Measurements from ENCODE around the gene OTOP3. TPM values are rescaled to one million over a fixed set of nuclear protein-coding genes. Genes with fewer than 3 reads are reported as not detected.

OTOP3 gene
- polyA plus RNA-seq, 1 experiment: not detected

- ChIA-PET POLR2A (no interaction called here), CTCF (interaction anchor here (0.8 to 1.2 kb wide), 3 partner anchors 7 to 29 kb away, joined by 3 to 6 read pairs (median 3); partner anchors contain the start of gene OTOP2)
- DNase-seq (ENCODE audit: low read depth, low spot score): no peak
- no peak overlapping the region for H3K4me3 ChIP-seq (ENCODE audit: low read depth, low read length)
- H3K27me3 ChIP-seq (ENCODE audit: control insufficient read depth, insufficient read depth, low read length): peaks cover 35% of the 10 kb centered on the region
- H3K27ac ChIP-seq (ENCODE audit: low read depth, low read length): no peak overlapping the region
- TF ChIP-seq CTCF (IDR thresholded peaks at IDR 0.05; ENCODE audit: low read depth, low read length): no peak
- H3K9me3 ChIP-seq (ENCODE audit: control insufficient read depth, insufficient read depth, low read length): no peaks in the 10 kb centered on the region; the same call in 1 of the 2 replicates
Measured at GRCh38 chr17:74953134-74953687, 17.5 kb downstream of the OTOP3 start.

GRCh38 chr17:74954115-74954514 is 18.4 kb downstream of the OTOP3 start:
- H3K27ac ChIP-seq (ENCODE audit: low read depth, low read length): no peak overlapping the region
- CTCF ChIA-PET: interaction anchor here (1.0 kb wide), 1 partner anchor 8 kb away, joined by 3 read pairs; no protein-coding TSS in a partner anchor

GRCh38 chr17:74954665-74955421 is 19.1 kb downstream of the OTOP3 start:
- H3K9me3 ChIP-seq (ENCODE audit: control insufficient read depth, insufficient read depth, low read length): no peaks in the 10 kb centered on the region
- no peak overlapping the region for H3K27ac ChIP-seq (ENCODE audit: low read depth, low read length)
- no peak overlapping the region for H3K4me3 ChIP-seq (ENCODE audit: low read depth, low read length)
- DNase-seq (ENCODE audit: low read depth, low spot score): no peak
- peaks cover 26% of the 10 kb centered on the region for H3K27me3 ChIP-seq (ENCODE audit: control insufficient read depth, insufficient read depth, low read length)
- TF ChIP-seq CTCF (IDR thresholded peaks at IDR 0.05; ENCODE audit: low read depth, low read length): no peak
- ChIA-PET POLR2A (no interaction called here), CTCF (interaction anchor here (0.5 to 5.1 kb wide), 3 partner anchors 9 to 163 kb away, joined by 3 to 24 read pairs (median 3); no protein-coding TSS in a partner anchor)

More at GRCh38 chr17:74954115-74954514, 18.4 kb downstream of the OTOP3 start:
- Histone ChIP-seq H3K4me3 (ENCODE audit: low read depth, low read length) (no peak overlapping the region), H3K9me3 (ENCODE audit: control insufficient read depth, insufficient read depth, low read length) (no peaks in the 10 kb centered on the region; the same call in 1 of the 2 replicates), H3K27me3 (ENCODE audit: control insufficient read depth, insufficient read depth, low read length) (peaks cover 34% of the 10 kb centered on the region)
- POLR2A ChIA-PET: no interaction called here
- TF ChIP-seq CTCF (IDR thresholded peaks at IDR 0.05; ENCODE audit: low read depth, low read length): no peak
- DNase-seq (ENCODE audit: low read depth, low spot score): no peak

- H3K27me3 ChIP-seq (ENCODE audit: control insufficient read depth, insufficient read depth, low read length): peaks cover 19% of the 10 kb centered on the region
- ChIA-PET POLR2A (no interaction called here), CTCF (interaction anchor here (3.5 to 5.1 kb wide), 2 partner anchors 33 to 165 kb away, joined by 24 to 28 read pairs; partner anchors contain the start of genes OTOP2 and USH1G)
- H3K9me3 ChIP-seq (ENCODE audit: control insufficient read depth, insufficient read depth, low read length): no peaks in the 10 kb centered on the region
- no peak for DNase-seq (ENCODE audit: low read depth, low spot score)
- H3K27ac ChIP-seq (ENCODE audit: low read depth, low read length): no peak overlapping the region
- no peak overlapping the region for H3K4me3 ChIP-seq (ENCODE audit: low read depth, low read length)
- no peak for TF ChIP-seq CTCF (IDR thresholded peaks at IDR 0.05; ENCODE audit: low read depth, low read length)
Measured at GRCh38 chr17:74956093-74956492, 20.4 kb downstream of the OTOP3 start.
